Occipital lobe (tissue), 2 donors: ENCODE results near the gene SV2C. TPM values are rescaled to one million over a fixed set of nuclear protein-coding genes. Genes with fewer than 3 reads are reported as not detected.
"Not testable (repeated sequence)": the region's sequence is repeated elsewhere in the genome, so short reads cannot be mapped to it uniquely, and the experiment has no call there.

ENCODE experiments used
- DNase-seq: peaks from one replicate; lab custom pipeline; 2025; lab: John Stamatoyannopoulos, UW
- total RNA-seq: library from RNA; depleted of rRNA; stranded (reverse); fragments of >200 nt; gene quantifications from one replicate; pipeline ENCODE4 v1.2.3, GENCODE V29; 2014

SV2C gene
- total RNA-seq, 1 donor from 2014 or later, result 1.7 TPM

DNA sequence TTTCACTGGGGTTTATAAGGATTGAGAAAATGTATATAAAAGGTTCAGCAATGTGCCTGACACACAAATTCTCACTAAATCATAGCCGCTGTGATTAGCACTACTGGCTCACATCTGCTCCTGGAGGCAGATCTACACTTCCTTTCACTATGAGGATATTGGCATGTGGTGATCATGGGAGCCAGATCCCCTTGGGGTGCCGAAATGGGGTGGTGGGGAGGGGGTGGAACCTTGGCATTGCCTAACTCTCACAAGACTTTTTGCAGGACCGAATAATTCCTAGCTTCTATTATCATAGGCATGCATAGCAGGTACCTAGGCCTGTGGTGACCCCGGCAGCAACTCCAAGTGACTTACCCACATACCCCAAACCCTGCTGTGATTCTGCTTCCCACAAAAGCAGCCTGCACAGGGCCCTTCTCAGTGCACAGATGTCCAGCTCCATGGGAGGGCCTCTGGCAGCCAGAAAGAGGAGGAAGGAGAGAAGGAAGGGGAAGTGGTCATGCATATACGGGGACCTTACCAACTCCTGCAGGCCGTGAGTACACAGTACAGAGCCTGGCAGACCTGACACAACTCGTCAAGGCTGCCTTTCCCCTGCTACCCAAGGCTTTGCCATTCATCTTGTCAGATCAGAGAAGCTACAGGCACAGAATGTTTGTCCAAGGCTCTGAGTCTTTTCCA is 258.6 kb downstream of the SV2C start:
- DNase-seq, result no peak

- no peak for DNase-seq
These were observed 259.3 kb downstream of the SV2C start for GRCh38 chr5:76342474-76342873.

DNA sequence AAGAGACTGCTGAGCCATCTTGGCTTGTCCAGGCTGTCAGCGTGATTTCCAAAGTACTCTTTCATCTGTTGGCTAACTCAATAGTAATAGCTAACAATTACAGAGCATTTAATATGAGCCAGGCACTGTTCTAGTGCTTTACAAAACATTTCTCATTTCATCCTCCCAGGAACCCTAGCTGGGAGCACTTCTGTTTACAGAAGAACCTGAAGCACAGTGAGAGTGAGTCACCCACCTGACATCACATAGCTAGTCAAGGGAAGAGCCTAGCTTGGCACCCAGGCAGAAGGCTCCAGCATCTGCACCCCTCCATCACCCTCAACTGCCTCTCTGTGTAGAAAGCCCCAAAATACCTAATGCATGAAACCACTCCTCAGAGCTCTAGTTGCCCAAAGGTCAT is 262.4 kb downstream of the SV2C start:
- no peak for DNase-seq

DNA sequence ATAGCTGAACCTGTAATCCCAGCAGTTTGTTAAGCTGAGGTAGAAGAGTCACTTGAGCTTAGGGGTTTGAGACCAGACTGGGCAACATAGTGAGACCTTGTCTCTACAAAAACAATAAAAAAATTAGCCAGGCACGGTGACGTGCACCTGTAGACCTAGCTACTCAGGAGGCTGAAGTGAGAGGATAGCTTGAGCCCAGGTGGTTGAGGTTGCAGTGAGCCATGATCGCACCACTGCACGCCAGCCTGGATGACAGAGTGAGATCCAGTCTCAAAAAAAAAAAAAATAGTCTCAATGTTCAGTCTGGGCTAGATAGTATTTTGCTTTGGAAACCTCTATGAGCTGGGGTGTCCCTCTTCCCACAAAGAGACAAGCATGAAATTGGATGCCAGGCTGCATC is 268.0 kb downstream of the SV2C start:
- DNase-seq, result no peak

DNA sequence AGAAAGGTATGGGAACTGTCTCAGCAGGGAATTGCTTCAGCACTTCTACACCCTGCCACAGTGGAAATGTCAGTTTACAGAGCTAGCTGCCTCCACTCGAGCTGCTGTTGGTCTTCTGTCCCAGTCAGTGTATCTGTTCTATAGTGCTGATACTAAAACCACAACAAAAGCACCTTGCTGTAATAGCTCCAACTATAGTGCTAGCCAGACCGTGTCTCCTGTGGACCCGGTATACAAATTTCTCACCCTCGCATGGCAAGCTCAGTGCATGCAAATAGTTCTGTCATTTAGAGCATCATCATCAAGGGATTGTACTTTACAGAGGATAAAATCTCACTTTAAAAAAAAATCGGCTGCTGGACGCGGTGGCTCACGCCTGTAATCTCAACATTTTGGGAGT is 268.4 kb downstream of the SV2C start:
- no peak for DNase-seq

- no peak for DNase-seq
These were observed 273.7 kb downstream of the SV2C start for GRCh38 chr5:76356887-76357286.

DNA sequence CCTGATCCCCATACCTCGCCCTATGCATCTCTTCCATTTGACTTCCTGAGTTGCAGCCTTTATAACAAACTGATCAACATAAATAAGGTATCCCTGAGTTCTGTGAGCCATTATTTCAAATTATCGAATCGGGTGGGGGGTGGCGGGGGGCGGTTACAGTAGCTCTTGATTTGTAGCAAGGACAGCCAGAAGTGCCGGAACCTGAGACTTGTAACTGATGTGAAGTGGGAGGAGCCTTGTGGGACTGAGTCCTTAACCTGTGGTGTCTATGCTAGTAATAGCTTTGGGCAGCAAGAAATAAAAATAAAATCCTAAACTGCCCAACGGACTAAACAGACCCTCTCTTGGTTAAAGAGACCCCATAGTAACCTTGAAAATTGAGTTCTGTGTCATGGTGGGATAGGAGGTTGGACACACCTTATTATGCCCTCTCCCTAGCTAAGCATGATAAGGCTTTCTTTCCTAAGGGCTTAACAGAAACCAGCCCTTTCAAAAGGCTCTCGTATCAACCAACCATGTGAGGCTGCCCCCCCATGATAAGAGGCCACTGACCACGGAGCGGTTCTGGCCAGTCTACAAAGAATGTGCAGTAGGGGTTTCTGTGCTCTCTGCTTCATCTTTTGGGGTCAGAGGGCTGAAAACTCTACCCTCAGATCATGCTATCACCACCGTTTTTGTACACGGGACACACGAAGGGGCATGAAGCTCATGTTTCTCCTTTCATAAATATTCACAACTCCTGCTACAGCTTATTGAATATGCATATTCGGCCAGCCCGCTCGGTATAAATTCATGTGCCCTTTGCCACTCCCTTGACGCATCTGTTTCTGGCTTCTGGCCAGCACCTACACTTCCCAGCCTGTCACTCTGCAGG is 280.4 kb downstream of the SV2C start:
- no peak for DNase-seq

- DNase-seq, result no peak
These were observed 281.0 kb downstream of the SV2C start for GRCh38 chr5:76364226-76364589.

DNA sequence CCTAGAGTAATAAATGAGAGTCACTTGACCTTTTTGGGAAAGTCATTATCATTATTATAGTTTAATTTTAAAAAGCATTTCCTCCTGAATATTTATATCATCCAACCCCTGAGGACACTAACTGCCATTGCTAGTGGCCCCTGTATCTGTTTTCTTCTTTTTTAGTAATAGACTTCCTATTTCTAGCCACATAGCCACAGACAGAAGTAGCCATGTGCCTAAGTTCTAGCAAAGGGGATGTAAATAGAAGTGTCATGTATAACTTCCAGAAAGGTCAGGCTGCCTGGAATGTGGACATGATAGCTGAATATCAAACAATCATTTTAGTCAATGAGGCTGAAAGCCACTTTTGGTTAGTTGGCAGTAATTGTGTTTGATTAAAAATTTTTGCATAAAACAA is 282.4 kb downstream of the SV2C start:
- DNase-seq, result no peak

DNA sequence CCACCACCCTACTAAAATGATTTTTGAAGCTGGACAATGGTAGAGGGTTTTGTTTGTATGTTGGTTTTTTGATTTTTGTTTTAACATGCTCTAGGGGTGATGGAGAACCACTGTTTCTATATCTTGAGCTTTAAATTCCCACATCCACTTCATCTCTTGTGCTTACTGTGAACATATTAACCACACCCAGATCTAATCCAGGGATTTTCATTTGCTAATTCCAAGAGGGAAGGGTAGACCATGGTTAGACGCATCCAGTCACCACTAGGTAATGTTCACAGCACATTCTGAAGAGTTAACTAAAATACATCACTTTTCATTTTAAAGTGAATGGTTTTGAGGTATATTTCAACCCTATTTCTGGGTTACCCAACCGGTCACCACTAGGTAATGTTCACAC is 283.4 kb downstream of the SV2C start:
- DNase-seq, result no peak

- DNase-seq, result no peak
These were observed 284.6 kb downstream of the SV2C start for GRCh38 chr5:76367623-76368371.

DNA sequence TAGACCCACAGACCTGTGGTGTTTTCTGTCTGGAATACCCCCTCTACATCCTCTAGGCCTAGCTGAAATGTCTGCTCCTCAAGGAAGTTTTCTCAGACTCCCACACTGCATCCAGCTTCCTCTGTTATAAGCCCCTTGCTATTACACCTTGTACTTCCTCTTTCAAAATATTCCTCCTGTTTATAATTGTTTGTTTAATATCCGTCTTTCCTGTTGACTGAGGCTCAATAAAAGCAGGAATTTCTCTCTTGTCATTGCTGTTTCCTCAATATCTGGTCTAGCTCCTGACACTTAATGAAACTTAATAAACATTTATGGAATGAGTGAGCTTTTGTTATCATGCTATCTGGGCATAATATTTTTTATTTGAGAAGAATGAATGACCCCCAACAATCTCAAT is 285.8 kb downstream of the SV2C start:
- DNase-seq, result no peak

- DNase-seq, result not testable (repeated sequence)
These were observed 286.5 kb downstream of the SV2C start for GRCh38 chr5:76369668-76370067.

GRCh38 chr5:76371960-76372322 is 288.8 kb downstream of the SV2C start:
- no peak for DNase-seq

DNA sequence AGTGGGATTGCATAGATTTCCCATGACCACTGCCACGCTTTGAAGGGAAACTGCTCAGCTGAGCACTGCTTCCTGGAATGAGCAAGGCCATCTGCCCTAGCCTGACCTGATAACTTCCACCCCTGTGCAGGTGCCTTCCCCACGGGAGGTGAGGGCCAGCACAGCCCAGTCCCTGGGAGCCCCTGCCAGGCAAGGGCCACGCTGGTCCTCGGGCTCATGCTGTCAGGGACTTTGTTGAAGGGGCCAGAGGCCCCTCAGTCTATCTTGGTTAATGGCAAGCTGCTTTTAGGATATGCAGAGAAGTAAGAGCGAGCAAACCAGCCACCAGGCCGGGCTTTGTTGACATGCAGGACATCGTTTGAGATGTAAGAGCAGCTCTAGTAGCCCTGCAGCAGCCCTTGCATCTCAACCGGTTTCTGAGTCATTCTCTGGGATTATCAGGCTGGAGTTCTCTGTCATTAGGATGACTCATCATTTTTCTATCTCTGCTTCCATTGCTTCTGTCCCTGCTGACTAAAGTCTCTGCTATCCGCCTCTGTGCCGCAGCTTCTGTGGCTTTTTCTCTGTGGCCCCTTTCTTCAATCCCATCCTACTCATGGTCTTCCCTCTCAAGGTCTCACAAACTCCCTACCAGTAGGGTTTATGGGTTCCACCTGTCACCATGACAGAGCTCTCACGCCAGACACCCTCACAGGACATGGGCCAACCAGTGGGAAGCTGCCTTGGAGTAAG is 289.3 kb downstream of the SV2C start:
- DNase-seq, result no peak

DNA sequence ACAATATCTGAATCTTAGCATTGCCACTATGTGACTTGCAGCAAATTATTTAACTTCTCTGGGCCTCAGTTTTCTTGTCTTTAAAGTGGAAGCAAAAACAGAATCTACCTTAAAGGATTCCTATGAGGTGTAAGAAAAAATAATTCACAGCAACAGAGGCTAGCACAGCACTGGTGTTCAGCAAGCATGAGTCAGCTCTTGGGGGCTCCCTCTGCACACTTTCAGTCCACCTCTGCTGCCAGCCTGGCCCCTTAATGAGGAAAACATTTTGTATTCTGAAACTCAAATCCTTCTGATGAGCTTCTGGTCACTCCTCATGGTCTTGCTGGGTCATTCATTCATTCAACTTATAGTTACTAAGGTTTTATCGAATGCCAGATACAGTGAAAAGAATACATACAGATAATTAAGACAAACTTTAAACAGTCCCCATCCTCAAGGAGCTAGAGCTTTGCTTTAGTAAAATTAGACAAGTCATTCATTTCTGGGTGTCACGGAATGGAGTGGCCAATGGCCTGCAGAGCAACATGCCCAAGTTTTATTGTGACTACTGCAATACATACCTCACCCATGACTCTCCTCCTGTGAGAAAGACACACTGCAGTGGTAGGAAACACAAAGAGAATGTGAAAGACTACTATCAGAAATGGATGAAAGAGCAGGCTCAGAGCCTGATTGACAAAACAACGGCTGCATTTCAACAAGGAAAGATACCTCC is 293.1 kb downstream of the SV2C start:
- no peak for DNase-seq

GRCh38 chr5:76376866-76377230 is 293.7 kb downstream of the SV2C start:
- DNase-seq, result no peak

GRCh38 chr5:76378355-76378754 is 295.2 kb downstream of the SV2C start:
- no peak for DNase-seq

GRCh38 chr5:76379316-76379715 is 296.1 kb downstream of the SV2C start:
- DNase-seq, result no peak

- no peak for DNase-seq
These were observed 296.7 kb downstream of the SV2C start for GRCh38 chr5:76379855-76380254.
